NK-92 (cell line): ENCODE data around the gene PALLD.

Experiments used
- DNase-seq: peaks from one replicate; lab custom pipeline; 2025; ENCODE audit not compliant: unreplicated experiment; lab: John Stamatoyannopoulos, UW

Gene PALLD

DNA sequence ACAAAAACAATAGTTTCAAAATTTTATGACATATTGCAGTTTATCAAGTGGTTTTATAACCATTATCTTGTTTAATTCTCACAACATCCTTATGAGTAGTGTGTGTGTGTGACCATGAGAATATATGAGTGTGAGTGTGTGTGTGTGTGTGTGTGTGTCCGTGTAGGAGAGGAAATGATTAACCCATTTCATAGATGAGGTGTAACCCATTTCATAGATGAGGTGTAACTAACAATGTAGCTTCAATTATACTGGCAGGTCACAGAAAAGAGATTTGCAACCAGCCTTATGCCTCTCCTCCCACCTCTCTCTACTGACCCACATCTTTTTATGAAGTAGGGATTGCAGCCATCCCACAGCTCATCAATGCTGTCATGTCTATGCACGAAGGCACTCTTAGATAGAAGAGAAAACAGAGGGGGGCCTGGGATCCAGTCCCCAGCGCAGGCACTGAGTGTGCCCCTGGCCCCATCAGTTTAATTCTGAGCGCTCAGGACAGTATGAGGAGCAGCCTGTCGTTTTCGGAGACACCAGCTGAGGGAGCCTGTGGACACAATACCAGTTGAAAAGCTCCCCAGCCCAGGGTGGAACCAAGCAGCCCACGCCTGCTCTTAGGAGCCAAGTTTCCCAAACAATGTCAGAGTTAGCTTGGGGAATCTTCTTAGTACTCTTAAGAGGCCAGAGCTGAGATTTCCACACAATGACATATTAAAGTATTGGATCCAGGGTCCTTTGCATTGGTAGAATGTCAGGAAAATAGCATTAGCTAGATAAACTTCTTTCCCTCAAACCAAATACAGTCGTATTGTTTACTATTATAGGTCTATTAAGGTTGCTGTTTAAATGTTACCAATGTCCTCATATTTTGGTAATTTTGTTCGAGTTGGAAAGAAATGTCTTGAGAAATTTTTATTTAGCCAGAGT, 88.6 kb downstream of the PALLD start:
- DNase-seq: no peak

DNA sequence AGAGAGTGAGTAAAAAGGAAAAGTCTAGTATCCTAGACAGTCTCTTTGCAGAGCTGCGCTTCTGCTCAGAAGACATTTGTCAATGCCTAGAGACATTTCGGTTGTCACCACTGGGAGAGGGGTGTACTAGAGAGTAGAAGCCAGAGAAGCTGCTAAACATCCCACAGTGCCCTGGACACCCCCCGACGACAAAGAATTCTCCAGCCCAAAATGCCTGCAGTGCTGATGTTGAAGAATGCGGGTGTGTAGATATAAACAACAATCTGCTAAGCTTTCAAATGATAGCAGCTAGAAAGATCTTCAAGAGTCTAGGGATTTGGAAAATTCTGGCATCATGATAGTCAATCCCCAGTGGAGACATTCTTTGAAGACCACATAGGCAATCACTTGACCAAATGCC, 90.1 kb downstream of the PALLD start:
- no peak for DNase-seq

- DNase-seq: no peak
These were observed 90.7 kb downstream of the PALLD start for GRCh38 chr4:168587411-168588125.

- DNase-seq: no peak
These were observed 92.2 kb downstream of the PALLD start for GRCh38 chr4:168588916-168589531.

DNA sequence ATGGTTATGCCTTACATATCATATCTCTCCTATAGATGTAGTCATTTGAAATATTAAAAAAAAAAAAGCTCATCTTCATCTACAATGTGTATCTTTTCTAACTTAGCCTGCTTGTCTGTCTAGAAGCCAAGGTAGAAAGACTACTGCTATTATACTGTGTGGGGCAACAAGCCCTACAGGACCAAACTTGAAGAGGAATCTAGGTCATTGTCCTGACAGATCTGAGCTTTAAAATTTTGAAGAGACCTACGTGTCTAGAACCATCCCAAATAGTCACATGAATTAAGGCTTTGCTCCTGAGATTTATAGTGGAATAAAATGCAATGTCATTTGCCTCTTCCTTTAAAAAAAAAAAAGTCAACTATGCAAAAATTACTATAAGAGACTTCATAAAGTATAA, 95.8 kb downstream of the PALLD start:
- DNase-seq: no peak

DNA sequence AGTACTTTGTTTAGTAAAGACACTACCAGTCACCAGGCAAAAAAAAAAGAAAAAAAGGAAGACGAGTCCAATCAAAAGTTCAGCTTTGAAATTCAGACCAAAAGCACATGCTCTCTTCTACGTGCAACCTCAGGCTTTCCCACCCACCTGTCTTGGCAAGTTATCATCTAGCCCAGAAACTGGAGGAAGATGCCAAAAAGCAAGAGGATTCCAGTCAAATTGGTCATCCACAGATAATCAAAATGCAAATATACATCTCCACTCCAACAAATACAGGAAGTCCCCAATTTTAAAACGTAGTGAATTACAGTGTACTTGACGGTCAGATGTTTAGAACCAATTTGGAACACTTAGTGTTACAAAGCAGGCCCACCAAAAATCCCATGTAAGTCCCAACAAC, 96.5 kb downstream of the PALLD start:
- no peak for DNase-seq

- DNase-seq: no peak
These were observed 97.3 kb downstream of the PALLD start for GRCh38 chr4:168594121-168594520.

DNA sequence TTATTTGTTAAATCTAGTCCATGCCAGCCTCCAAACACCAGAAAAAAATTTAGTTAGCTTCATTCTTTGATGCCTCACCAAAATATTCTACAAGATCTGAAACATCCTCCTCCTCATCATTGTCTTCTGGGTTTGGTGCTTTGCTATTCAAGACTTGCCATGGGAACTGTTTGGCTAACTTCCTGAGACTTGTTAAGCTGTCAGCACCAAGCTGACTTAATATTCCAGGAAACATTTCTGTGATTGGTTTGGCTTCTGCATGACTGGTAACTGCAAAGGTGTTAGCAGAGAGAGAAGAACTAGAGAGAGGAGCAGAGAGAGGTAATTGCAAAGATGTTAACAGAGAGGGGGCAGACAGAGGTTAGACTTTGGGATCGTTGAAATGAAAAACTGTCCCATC, 101.3 kb downstream of the PALLD start:
- no peak for DNase-seq

GRCh38 chr4:168600796-168601583, 104.1 kb downstream of the PALLD start:
- no peak for DNase-seq

DNA sequence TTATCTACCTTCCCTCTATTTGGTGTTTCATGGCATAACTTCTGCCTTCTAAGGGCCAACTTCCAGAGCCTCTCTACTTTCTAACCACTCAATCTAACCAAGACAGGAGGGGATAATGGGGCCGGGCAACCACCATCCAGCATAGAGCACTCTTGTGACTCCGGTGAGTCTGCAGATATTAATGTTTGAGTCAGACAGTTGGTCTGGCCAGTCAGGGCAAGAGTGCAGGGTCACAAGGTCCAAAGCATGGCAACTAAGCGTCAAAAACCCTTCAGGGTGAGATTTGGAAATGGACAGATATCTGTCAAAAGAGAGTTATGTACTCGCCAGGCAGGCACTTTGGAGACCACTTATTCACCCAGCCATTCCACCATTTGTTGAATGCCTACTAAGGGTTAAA, 105.0 kb downstream of the PALLD start:
- no peak for DNase-seq

- no peak for DNase-seq
These were observed 107.9 kb downstream of the PALLD start for GRCh38 chr4:168604496-168605373.

DNA sequence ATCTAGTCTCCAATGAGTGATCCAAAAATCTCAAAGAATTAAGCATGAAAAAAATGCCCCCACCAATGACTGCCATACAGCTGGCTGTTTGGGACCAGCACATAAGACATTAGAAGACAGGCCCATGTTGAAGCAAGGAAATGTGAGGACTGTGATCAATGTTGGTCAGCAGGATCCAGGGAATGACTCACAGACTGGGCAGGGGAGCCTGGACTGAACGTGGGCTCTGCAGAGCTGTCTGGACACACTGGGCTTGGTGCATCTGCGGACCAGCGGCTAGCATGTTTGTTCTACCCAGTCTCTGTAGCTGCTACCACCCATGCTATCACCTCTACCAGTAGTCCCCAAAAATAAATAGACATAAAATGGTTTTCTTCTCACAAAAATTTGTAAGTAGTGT, 108.6 kb downstream of the PALLD start:
- no peak for DNase-seq

GRCh38 chr4:168607215-168607614, 110.4 kb downstream of the PALLD start:
- DNase-seq: no peak

DNA sequence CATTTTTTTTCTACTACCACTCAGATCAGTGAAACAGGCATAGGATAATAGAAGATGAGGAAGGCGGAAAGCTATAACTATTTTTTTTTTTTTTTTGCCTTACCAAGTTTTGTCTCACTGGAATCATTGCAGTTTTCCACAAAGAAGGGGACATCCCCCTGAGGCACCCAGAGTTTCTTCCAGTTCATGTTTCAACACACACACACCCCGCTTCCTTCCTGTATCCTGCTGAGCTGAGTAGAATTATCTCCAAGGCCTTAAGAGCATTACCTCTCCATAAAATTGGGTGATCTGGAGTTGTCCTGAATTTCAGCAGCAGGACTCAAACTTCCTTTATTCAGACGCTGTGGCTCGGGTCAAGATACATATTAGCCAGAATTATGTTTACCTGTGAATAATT, 111.9 kb downstream of the PALLD start:
- DNase-seq: no peak

DNA sequence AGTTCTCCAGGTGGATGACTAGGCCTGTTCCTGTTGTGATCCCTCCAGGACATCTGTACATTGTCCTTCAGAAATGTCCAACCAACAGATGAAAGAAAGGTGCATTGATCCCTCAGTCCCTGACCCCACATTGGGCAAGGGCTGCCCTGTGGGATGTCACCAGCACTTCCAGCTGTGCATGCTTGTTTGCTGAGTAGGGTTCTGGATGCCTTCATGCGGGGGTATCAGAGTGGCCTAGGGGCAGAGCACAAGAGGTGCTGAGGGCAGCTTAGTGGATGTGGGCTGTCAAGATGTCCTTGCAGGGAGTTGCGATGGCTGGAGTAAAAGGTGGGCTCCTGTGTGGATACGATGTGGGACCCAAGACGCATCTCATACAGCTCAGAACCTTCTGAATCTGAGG, 112.5 kb downstream of the PALLD start:
- no peak for DNase-seq

- DNase-seq: no peak
These were observed 114.2 kb downstream of the PALLD start for GRCh38 chr4:168610911-168611530.

- no peak for DNase-seq
These were observed 115.7 kb downstream of the PALLD start for GRCh38 chr4:168612450-168613135.

- DNase-seq: no peak
These were observed 117.0 kb downstream of the PALLD start for GRCh38 chr4:168613869-168614268.
